AG04449 (cell line): ENCODE data around the gene ZNF135.

Source experiments
- CTCF ChIA-PET: fragments of 350-600 bp; formaldehyde crosslinking; extraction: SDS; loops from one replicate; lab custom pipeline; 2021; ENCODE audit warnings: antibody characterized with exemption; lab: Yijun Ruan, JAX
- POLR2A ChIA-PET: fragments of 400-600, 350-600 bp; formaldehyde crosslinking; extraction: SDS; loops from one replicate; lab custom pipeline; 2020; ENCODE audit warnings: antibody characterized with exemption, inconsistent platforms; lab: Yijun Ruan, JAX
- DNase-seq: peaks from one replicate; pipeline ENCODE4 v3.0.0-alpha.2; 2010; ENCODE audit warnings: low read depth, low spot score
- H3K4me3 ChIP-seq: 2 replicates; pipeline ENCODE4 v1.5.1; 2011; ENCODE audit warnings: low read depth, mild to moderate bottlenecking, control low read depth, low read length
- CTCF ChIP-seq: IDR thresholded peaks from one replicate; pipeline ENCODE4 v1.5.1; 2011; ENCODE audit warnings: mild to moderate bottlenecking, moderate library complexity, low read length, control low read depth, inconsistent platforms; ENCODE audit not compliant: insufficient read depth; ENCODE audit errors: missing control alignments

Gene ZNF135

GRCh38 chr19:58117841-58118575 is 58.9 kb downstream of the ZNF135 start:
- DNase-seq = no peak
- CTCF ChIA-PET = no interaction called here
- POLR2A ChIA-PET = no interaction called here
- no peak overlapping the region for H3K4me3 ChIP-seq
- TF ChIP-seq CTCF = no peak

GRCh38 chr19:58118979-58119733 is 60.1 kb downstream of the ZNF135 start:
- TF ChIP-seq CTCF = no peak
- no peak for DNase-seq

More at GRCh38 chr19:58118979-58119733, 60.1 kb downstream of the ZNF135 start:
- ChIA-PET CTCF (no interaction called here), POLR2A (no interaction called here)
- H3K4me3 ChIP-seq = no peak overlapping the region
